Stimulated activated CD4-positive, alpha-beta T cell treated with anti-CD3 and anti-CD28 coated beads, Interleukin-12 subunit alpha, Interleukin-12 subunit beta, amount 100 ng/mL, for 48 hours (primary cell): Measurements from ENCODE around the gene ARHGAP40.
A peak's percentile ranks its signal among the peaks of the same experiment; 100 is the strongest.

Experiments
- DNase-seq, 3 donors: peaks; one replicate each; pipeline ENCODE4 v3.0.0-alpha.2; 2020; ENCODE audit warnings: low read depth in 2 of 3, low spot score in 1 of 3

The ARHGAP40 gene

DNA sequence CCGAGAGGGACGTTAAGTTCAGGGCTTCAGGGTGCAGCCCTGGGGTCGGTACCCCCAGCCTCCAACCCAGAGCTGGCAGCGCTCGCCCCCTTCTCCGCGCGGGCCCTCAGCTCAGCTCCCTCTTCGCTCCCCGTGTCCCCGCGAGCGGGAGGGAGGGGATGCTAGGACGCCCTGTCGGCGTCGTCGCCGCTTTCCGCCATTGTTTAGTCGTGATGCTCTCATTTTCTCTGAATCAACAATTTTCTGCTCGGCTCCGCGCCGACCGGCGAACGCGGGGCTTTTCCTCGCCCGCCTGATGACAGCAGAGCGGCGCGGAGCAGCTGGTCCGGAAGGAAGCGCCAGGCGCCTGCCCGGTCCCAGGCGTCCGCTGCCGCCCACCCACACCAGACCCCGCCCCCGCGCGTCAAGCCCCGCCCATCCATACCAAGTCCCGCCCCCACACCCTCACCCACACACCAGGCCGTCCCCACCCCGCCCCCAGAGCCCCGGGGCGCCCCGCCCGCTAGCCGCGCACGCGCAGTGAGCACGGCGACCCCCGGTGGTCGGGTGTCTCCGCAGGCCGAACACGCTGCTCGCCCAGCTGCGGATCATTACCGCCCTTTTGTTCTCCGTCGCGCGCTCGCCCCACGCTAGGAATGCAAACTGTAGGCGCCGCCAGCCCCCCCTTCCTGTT lies 72.6 kb downstream of the ARHGAP40 start:
- DNase-seq = peak; percentile 47 to 56 (median 54)

DNA sequence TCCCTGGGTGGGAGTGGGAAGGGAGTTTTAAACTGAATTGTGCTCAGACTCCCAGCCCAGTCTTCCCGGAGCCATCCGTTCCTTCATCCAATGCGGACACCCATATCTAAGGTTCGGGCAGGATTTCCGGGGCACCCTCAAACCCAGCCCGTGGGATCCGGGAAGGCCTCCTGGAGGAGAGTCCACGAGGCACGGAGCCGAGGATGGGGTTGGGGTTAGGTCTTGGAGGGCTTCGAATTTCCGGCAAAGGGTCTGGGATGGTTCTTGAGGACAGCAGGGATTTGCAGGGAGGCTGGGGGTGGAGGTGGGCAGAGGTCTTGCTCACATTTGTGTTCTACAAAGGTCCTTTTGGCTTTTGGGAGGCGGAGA lies 73.1 kb downstream of the ARHGAP40 start:
- DNase-seq = no peak

DNA sequence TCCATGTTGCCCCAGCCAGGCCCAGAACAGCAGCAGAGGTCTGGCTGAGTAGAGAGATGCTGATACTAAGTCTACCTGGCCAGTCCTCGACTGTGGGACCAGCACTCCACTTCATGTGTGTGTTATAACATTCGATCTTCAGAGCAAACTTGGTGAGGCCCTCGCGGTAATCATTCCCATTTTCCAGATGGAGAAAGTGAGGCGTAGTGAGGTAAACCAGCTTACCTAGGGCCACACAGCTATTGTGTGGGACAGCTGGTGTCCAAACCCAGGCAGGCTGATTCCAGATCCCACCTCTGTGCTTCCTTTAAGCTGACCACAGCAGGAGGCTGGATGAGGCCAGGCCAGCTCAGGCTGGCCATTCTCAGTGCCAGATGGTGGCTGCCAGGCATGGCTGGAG lies 75.0 kb downstream of the ARHGAP40 start:
- no peak for DNase-seq

DNA sequence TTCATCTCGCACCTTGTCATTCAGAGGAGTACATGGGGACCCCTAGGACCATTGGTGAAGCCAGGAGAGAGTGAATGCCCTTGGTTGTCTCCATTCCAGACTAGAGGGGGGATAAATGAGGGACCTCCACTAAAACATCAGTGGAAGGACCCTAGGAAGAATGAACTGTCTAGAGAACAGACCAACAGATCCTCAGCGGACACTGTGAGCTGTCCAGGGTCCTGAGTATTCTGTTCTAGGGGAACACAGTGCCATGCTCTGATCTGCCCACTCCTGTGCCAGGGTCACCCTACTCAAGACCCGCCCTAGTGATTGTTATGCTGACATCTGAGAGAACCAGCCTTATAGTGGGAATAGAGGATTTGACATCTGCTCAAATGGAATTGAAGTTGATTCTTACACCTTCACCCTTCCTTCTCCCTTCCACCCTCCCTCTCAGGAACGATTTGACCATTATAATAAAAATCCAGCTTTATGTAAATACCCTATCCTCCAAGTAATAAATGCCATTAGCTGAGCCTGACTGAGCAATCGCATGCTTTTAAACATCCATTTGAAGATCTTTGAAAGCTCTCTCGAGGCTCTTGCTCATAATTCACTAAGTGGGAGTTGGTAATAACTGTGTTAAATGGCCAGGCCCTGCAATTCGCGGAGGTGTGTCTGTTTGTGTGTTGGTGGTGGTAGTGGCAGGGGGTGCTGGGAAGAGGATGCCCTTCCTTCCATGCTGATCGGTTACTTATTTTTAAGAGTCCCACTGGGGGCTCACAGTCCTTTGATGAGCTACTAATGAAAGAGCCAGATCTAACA lies 79.1 kb downstream of the ARHGAP40 start:
- no peak for DNase-seq

DNA sequence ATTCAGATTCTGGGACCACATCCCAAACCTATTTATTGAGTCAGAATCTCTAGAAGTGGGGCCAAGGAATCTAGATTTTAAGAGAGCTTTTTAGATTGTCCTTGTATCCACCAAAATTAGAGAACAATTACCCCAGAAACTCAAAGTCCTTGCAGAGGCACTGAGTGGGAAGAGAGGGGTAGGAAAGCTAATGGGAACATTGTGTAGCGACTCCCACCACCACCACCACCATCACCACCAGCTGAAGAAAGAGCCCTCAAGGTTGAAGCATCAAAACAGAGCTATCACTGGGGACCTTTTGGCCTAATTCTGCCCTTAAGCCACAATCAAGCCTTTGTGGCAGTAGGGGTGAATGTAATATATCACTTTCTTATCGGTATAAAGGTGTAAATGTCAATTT lies 83.7 kb downstream of the ARHGAP40 start:
- no peak for DNase-seq

DNA sequence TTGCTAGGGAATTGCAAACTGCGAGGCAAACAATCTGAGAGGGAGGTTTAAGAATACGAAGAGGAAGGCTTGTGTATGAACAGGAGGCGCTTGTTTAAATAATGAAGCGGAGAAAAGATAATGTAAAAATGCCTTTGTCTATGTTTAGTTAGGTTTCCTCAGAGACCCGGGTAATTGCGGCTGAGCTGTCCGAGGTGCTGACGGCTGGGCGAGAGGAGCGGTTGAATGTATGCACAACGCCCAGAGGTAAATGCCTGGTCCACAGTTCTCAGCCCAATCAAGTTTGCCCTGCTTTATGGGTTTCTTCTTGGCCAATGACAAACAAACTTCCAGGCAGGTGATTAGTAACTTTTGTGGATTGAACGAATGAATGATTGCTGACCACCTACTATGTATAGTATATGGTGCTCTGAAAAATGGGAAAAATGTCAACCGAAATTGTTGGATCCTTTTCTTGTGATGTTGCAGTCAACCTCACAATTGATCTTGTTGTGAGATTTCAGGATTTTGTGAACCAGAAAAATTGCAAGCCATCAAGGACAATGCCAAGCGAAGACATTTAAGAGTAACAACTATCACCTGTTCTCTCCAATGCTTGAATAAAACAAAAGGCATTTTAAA lies 84.4 kb downstream of the ARHGAP40 start:
- DNase-seq = peak in 2 of 3 donors; percentile 11 to 27

DNA sequence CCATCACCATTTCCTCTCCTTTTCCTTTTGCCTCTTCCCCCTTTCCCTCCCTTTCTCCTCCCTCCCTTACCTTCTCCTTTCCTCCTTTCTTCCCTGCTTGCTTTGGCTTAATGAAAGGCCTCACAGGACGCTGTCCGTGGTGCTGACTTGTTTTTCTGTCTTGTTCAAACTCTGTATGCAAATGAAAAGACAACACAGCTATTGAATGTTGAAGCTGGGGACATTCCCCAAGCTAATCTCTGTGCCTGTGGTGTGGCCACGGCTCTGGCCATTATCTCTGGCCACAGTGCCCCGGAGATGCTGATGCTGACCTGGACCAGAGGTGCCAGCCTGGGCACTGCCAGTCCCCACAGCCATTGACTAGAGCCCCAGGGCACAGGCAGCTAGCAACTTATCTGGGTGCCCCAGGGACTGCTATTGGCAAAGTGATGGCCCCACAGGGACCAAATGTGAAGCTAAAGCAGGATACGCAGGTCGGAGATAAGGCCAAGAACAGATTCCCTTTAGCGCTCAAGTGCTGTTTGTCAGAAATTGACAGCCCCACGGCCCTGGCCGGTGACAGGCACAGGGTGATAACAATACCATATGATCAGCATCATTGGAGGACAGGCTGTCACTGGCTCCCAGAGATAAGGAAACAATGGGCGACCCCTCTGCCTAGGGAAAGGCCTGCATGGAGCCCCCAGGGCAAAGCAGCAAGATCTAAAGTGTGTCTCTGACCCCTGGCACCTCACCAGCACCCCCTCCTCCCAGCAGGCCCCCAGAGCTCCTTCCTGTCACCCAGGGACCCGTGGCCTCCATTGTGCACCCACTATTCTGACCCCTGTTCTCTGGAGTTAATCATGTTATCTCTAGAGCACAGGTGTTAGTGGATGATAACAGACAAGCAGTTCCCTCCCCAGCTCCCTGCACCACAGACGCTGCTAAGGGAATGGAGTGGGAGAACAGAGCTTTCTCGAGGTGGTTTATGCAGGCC lies 91.1 kb downstream of the ARHGAP40 start:
- DNase-seq = peak in 2 of 3 donors; percentile 32 to 42

DNA sequence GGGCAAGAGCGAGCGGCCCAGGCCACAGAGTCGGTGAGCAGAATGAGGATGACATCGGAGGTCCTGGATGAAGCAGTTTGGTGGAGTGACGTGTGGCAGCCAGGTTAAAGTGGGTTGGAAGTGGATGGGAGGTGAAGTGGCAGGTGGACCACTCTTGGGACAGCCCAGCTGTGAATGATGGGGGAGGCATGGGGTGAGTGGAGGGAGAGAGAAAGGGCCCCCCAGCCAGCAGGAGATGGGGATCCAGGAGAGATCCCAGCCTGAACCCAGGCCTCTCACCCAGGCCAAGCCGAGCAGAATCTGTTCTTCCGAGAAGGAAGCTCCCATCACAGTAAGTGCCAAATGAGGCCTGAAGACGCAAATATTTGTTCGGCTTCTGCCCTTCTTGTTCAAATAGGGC lies 95.7 kb downstream of the ARHGAP40 start:
- no peak for DNase-seq

DNA sequence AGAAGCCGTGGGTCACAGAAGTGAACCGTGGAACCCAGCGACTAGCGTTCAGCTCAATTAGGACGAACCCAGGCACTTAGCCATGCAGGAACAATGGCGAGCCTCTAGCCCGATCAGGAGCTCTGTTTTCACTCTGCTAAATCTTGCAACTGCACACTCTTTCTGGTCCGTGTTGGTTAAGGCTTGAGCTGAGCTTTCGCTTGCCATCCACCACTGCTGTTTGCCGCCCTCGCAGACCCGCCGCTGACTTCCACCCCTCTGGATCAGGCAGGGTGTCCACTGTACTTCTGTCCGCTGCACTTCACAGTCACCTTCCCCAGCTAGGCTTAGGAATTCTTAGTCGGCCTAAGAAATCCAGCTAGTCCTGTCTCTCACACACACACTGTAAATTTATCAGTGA lies 96.9 kb downstream of the ARHGAP40 start:
- DNase-seq = no peak

DNA sequence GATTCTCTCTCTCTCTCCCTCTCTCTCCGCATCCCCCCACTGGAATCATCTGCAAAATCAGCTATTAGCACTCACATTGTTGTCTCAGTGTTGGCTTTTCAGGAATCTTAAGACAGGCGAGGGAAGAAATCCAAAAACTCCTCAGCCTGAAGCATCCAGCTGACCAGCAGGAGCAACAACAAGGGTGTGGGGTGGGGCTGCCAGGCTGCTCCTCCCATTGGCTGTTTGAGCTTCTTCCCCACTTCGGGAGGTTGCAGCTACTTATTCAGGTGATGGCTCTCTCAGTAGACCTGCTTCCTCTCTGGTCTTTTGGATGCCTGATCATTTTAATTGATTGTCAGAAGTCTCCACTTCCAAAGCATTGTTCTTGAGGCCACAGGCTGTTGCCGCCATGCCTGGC lies 98.5 kb downstream of the ARHGAP40 start:
- DNase-seq = no peak
